OCI-LY1 (cell line): ENCODE measurements around the gene COTL1.

ENCODE experiments used
- H2AFZ ChIP-seq: fragments of 200-600 bp; sonication (generic), shearing (Covaris generic); 2 replicates; pipeline ENCODE4 v1.6.0; 2014; ENCODE audit warnings: antibody characterized with exemption, mild to moderate bottlenecking, low read length
- H3F3A ChIP-seq: fragments of 200-600 bp; sonication (generic), shearing (Covaris generic); 2 replicates; pipeline ENCODE4 v1.6.0; 2014; ENCODE audit warnings: mild to moderate bottlenecking, antibody characterized with exemption, low read length, moderate library complexity; ENCODE audit not compliant: insufficient read depth
- H3K27ac ChIP-seq: fragments of 200-600 bp; sonication (generic); 2 replicates; pipeline ENCODE4 v1.5.1; 2014; ENCODE audit warnings: low read length, mixed run types, mild to moderate bottlenecking, low read depth; ENCODE audit not compliant: poor library complexity, severe bottlenecking
- H3K27me3 ChIP-seq: fragments of 200-600 bp; sonication (generic); 2 replicates; pipeline ENCODE4 v1.6.0; 2014; ENCODE audit warnings: antibody characterized with exemption, mild to moderate bottlenecking, low read length, moderate library complexity; ENCODE audit not compliant: insufficient read depth
- H3K36me3 ChIP-seq: fragments of 200-600 bp; sonication (generic); 2 replicates; pipeline ENCODE4 v1.6.1; 2014; ENCODE audit warnings: mild to moderate bottlenecking, antibody characterized with exemption, low read length, moderate library complexity, mixed read lengths; ENCODE audit not compliant: insufficient read depth
- H3K4me1 ChIP-seq: fragments of 200-600 bp; sonication (generic); 2 replicates; pipeline ENCODE4 v1.5.1; 2014; ENCODE audit warnings: mild to moderate bottlenecking, low read length, moderate library complexity; ENCODE audit not compliant: insufficient read depth, severe bottlenecking
- H3K4me2 ChIP-seq: fragments of 200-600 bp; sonication (generic), shearing (Covaris generic); 2 replicates; pipeline ENCODE4 v1.6.1; 2014; ENCODE audit warnings: low read length
- H3K4me3 ChIP-seq: fragments of 200-600 bp; sonication (generic); 2 replicates; pipeline ENCODE4 v1.5.1; 2014; ENCODE audit warnings: low read length, low read depth, mild to moderate bottlenecking, mixed read lengths; ENCODE audit not compliant: poor library complexity, severe bottlenecking
- H3K79me2 ChIP-seq: fragments of 200-600 bp; shearing (Covaris generic); 2 replicates; pipeline ENCODE4 v1.6.1; 2016; ENCODE audit warnings: mixed run types, low read length, mixed read lengths; ENCODE audit not compliant: insufficient read depth
- H3K9ac ChIP-seq: fragments of 200-600 bp; sonication (generic), shearing (Covaris generic); 2 replicates; pipeline ENCODE4 v1.6.1; 2014; ENCODE audit warnings: mild to moderate bottlenecking, low read length, mixed read lengths
- H3K9me2 ChIP-seq: fragments of 200-600 bp; sonication (generic), shearing (Covaris generic); 2 replicates; pipeline ENCODE4 v1.6.1; 2014; ENCODE audit warnings: low read depth, mild to moderate bottlenecking, low read length, mixed read lengths
- H3K9me3 ChIP-seq: fragments of 200-600 bp; shearing (Covaris generic); 2 replicates; pipeline ENCODE4 v1.6.1; 2014; ENCODE audit warnings: low read length, mixed read lengths
- H4K20me1 ChIP-seq: fragments of 200-600 bp; sonication (generic), shearing (Covaris generic); 2 replicates; pipeline ENCODE4 v1.6.0; 2016; ENCODE audit warnings: mild to moderate bottlenecking, low read length; ENCODE audit not compliant: insufficient read depth
- EZH2 ChIP-seq: fragments of 200-600 bp; sonication (generic), shearing (Covaris generic); IDR thresholded peaks from 2 replicates; pipeline ENCODE4 v1.8.0; 2017; ENCODE audit warnings: borderline replicate concordance, mixed run types, mild to moderate bottlenecking, antibody characterized with exemption, low read length, moderate library complexity, mixed read lengths
- TF ChIP-seq, protein P1 (sequence below): fragments of 200-600 bp; sonication (generic), shearing (Covaris generic); IDR thresholded peaks from 2 replicates; pipeline ENCODE4 v1.5.1; 2017; ENCODE audit warnings: mild to moderate bottlenecking, antibody characterized with exemption, low read length, moderate library complexity, mixed read lengths

The COTL1 gene

DNA sequence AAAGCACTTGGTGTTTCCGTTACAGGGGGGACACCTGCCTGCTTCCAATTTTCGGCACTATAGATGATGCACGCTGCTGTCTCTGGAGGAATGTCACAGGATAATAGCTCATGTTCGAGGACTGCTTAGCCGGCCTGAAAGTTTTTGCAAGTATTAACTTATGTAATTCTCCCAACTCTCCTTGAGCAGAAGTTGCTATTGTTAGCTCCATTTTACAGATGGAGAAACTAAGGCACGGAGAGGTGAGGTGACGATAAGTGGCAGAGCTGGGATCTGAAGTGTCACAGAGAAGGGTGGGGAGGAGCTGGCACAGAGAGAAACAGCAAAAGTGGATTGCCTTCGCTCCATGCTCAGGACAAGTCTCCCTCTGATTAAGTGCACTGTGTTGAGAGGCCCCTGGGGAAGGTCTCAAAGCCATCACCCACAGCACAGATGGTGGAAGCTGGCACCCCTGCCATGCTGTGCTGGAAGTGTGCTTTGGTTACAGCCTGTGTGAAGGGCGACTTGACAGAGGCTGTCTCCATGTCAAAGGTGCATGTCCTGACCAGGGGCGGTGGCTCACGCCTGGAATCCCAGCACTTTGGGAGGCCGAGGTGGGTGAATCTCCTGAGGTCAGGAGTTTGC is 72.7 kb downstream of the COTL1 start:
- H3K9me3 ChIP-seq: no peaks in the 10 kb centered on the region
- no peak overlapping the region for H3K4me2 ChIP-seq
- H3K79me2 ChIP-seq: no peaks in the 10 kb centered on the region
- no peaks in the 10 kb centered on the region for H3K36me3 ChIP-seq
- no peaks in the 10 kb centered on the region for H3F3A ChIP-seq
- H3K9ac ChIP-seq: no peak overlapping the region
- no peak overlapping the region for H3K27ac ChIP-seq
- no peak overlapping the region for H2AFZ ChIP-seq
- H3K4me3 ChIP-seq: no peak overlapping the region
- H3K27me3 ChIP-seq: peaks cover 4% of the 10 kb centered on the region; the same call in 1 of the 2 replicates
- no peak for TF ChIP-seq EZH2
- TF ChIP-seq, protein P1, sequence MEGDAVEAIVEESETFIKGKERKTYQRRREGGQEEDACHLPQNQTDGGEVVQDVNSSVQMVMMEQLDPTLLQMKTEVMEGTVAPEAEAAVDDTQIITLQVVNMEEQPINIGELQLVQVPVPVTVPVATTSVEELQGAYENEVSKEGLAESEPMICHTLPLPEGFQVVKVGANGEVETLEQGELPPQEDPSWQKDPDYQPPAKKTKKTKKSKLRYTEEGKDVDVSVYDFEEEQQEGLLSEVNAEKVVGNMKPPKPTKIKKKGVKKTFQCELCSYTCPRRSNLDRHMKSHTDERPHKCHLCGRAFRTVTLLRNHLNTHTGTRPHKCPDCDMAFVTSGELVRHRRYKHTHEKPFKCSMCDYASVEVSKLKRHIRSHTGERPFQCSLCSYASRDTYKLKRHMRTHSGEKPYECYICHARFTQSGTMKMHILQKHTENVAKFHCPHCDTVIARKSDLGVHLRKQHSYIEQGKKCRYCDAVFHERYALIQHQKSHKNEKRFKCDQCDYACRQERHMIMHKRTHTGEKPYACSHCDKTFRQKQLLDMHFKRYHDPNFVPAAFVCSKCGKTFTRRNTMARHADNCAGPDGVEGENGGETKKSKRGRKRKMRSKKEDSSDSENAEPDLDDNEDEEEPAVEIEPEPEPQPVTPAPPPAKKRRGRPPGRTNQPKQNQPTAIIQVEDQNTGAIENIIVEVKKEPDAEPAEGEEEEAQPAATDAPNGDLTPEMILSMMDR: no peak
- peaks cover 6% of the 10 kb centered on the region for H3K4me1 ChIP-seq
- no peaks in the 10 kb centered on the region for H4K20me1 ChIP-seq
- H3K9me2 ChIP-seq: no peaks in the 10 kb centered on the region

DNA sequence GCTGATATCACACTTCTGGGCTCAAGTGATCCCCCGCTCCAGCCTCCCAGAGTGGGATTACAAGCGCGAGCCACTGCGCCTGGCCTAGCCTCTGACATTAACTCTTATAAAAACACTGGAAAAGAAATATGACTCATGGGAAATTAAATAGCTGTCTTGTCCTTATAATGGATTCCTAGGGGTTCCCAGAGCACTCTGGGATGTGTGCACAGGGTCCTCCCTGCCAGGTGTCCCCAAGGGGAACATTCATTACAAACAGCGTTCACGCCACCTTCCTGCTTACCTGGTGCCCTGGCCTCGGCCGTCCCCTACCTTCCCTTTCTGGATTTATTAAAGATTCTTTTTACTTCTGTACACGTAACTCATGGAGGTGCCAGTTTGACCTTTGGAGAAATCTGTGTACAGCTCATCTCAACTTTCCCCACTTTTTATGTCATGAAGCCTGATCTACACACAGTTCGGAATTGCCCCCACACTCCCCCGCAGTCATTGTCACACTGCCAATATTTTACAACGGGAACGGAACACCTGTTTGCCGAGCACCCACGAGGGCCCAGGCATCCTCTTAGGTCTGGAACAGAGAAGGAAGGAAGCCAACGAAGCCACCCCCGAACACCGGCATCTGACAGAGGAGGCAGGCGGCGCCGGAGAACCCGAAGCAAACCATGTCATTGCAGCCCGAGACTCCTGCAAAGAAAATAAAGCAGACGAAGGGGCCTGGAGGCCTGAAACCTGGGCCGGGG is 73.7 kb downstream of the COTL1 start:
- peaks cover 3% of the 10 kb centered on the region for H3K4me1 ChIP-seq
- no peaks in the 10 kb centered on the region for H3K9me2 ChIP-seq
- peaks cover 4% of the 10 kb centered on the region; the same call in 1 of the 2 replicates for H3K27me3 ChIP-seq
- no peaks in the 10 kb centered on the region for H3K79me2 ChIP-seq
- TF ChIP-seq EZH2: no peak
- TF ChIP-seq, protein P1: no peak
- H3K4me3 ChIP-seq: no peak overlapping the region
- no peak overlapping the region for H2AFZ ChIP-seq
- no peaks in the 10 kb centered on the region for H4K20me1 ChIP-seq
- no peak overlapping the region for H3K4me2 ChIP-seq
- no peaks in the 10 kb centered on the region for H3K9me3 ChIP-seq
- no peak overlapping the region for H3K9ac ChIP-seq
- H3K27ac ChIP-seq: no peak overlapping the region
- no peaks in the 10 kb centered on the region for H3K36me3 ChIP-seq
- H3F3A ChIP-seq: no peaks in the 10 kb centered on the region

DNA sequence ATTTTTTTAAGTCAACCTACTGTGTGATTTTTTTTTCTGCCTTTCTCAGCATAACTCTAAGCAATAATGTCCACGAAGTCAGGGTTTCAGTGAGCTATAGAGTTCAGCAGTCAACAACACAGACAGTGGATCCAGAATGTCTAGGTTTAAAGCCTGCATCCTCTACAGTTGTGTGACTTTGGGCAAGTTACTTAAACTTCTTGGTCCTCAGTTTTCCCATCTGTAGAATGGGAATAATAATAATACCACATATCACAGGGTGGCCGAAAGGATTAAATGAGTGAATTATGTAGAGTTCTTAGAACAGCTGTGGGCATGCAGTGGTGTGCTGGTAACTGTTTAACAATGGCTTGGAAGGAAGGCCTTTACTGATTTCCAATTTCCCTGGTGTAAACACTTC is 74.6 kb downstream of the COTL1 start:
- Histone ChIP-seq H3K27me3 (peaks cover 4% of the 10 kb centered on the region; the same call in 1 of the 2 replicates), H3K4me1 (no peaks in the 10 kb centered on the region), H3K9me2 (no peaks in the 10 kb centered on the region), H3K36me3 (no peaks in the 10 kb centered on the region), H3K27ac (no peak overlapping the region), H3F3A (no peaks in the 10 kb centered on the region), H4K20me1 (no peaks in the 10 kb centered on the region), H3K4me3 (no peak overlapping the region), H3K79me2 (no peaks in the 10 kb centered on the region), H3K9me3 (no peaks in the 10 kb centered on the region), H3K4me2 (no peak overlapping the region), H3K9ac (no peak overlapping the region), H2AFZ (no peak overlapping the region)
- TF ChIP-seq, protein P1: no peak
- no peak for TF ChIP-seq EZH2
